Renal pelvis (tissue), 4 donors: Measurements from ENCODE around the gene SGSH. TPM values are rescaled to one million over a fixed set of nuclear protein-coding genes. Genes with fewer than 3 reads are reported as not detected.

Experiments used
- DNase-seq: peaks from one replicate; pipeline ENCODE4 v3.0.0-alpha.2; 2013
- polyA plus RNA-seq, 3 donors: library from polyadenylated mRNA; unstranded; fragments of 120-200 nt; gene quantifications; one replicate each; pipeline ENCODE4 v1.2.1, GENCODE V29; 2013; ENCODE audit not compliant: insufficient read length in 3 of 3

SGSH gene
- polyA plus RNA-seq, 3 donors = 35.8 to 52.6 (median 47.8) TPM

GRCh38 chr17:80232438-80232837, 12.3 kb upstream of the SGSH start:
- no peak for DNase-seq

GRCh38 chr17:80229011-80229410, 8.9 kb upstream of the SGSH start:
- DNase-seq = no peak

GRCh38 chr17:80228477-80228876, 8.3 kb upstream of the SGSH start:
- no peak for DNase-seq

- no peak for DNase-seq
Observed at GRCh38 chr17:80227666-80228065, 7.5 kb upstream of the SGSH start.

GRCh38 chr17:80227156-80227555, 7.0 kb upstream of the SGSH start:
- DNase-seq = no peak

GRCh38 chr17:80225230-80225629, 5.1 kb upstream of the SGSH start:
- DNase-seq = no peak

- no peak for DNase-seq
Observed at GRCh38 chr17:80224683-80225082, 4.5 kb upstream of the SGSH start.

- DNase-seq = no peak
Observed at GRCh38 chr17:80223838-80224497, 3.8 kb upstream of the SGSH start.

- no peak for DNase-seq
Observed at GRCh38 chr17:80223142-80223815, 3.1 kb upstream of the SGSH start.

- DNase-seq = no peak
Observed at GRCh38 chr17:80222376-80223141, 2.4 kb upstream of the SGSH start.

- DNase-seq = no peak
Observed at GRCh38 chr17:80221351-80222105, 1.4 kb upstream of the SGSH start.

GRCh38 chr17:80220736-80221215, 643 bp upstream of the SGSH start:
- no peak for DNase-seq

GRCh38 chr17:80219763-80220053, 425 bp downstream of the SGSH start:
- no peak for DNase-seq

- DNase-seq = peak; percentile 65
Observed at GRCh38 chr17:80219013-80219762, 945 bp downstream of the SGSH start.

GRCh38 chr17:80218391-80218790, 1.7 kb downstream of the SGSH start:
- no peak for DNase-seq

- no peak for DNase-seq
Observed at GRCh38 chr17:80217703-80218362, 2.3 kb downstream of the SGSH start.

- no peak for DNase-seq
Observed at GRCh38 chr17:80216473-80217456, 3.4 kb downstream of the SGSH start.

GRCh38 chr17:80214878-80215210, 5.3 kb downstream of the SGSH start:
- no peak for DNase-seq

GRCh38 chr17:80214012-80214877, 5.9 kb downstream of the SGSH start:
- no peak for DNase-seq
